ENCODE measurements around the gene RPL36A. TPM values are rescaled to one million over a fixed set of nuclear protein-coding genes. Genes with fewer than 3 reads are reported as not detected.

Gene RPL36A
- 100 to 1,000 TPM; 127 to 361 (median 160) TPM for total RNA-seq (2021; fragmentation: NEBNext Ultra II Directional; extraction: Animal tissue kit (Norgen Biotek cat#: 25700))
- long read RNA-seq, transcript RPL36A-203 (5 exons, 910 nt): major isoform, 329 of 332 reads
- long read RNA-seq, partial matches to known transcripts: 0 of 332 reads
- long read RNA-seq, other reads (novel, unspliced or antisense): 2 of 332 reads

DNA sequence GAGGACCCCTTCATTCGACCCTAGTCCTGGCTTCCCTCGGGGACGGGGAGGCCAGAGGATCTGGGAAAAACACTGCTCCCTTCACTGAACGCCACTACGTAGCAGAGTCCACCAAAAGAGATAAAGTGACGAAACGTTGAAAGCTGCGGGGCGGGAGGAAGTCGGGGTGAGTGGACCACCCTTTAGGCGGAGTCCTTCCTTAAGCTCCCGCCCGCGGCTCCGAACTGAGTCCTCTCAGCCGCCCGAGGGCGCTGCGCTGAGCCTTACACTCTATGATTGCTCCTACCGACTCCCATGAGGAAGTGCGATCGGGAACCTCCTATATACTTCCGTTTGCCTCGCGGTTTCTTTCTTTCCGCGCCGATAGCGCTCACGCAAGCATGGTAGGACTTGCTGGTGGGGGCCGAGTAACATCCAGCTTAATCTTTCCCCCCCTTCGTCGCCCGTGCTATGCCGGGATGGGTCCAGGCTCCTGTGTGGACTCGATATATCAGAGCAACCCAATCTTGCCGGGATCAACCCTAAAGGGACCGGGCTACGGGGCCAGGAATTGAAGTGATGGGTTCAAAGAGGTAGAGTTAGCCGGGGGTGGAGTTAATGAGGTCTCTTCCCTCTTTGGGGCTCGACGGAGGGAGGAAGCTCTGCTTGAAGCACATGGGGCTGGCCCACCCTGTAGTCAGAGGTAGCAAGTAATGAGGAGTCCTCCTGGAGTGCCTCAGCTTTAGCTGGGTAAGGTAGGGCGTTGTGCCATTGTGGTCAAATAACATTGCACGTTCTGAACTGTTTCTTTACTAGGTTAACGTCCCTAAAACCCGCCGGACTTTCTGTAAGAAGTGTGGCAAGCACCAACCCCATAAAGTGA lies at the start of gene RPL36A:
RPL36A (plus strand) TSS at position 348 of the 862 bp plus-strand sequence; CDS start at position 381, 33 bp downstream.
- H3K9me3 Mint-ChIP-seq: no peaks in the 10 kb centered on the region; the same call in 1 of the 2 replicates
- peaks cover 8% of the 10 kb centered on the region for H3K27me3 Mint-ChIP-seq (ENCODE audit: insufficient read depth)
- H3K4me3 Mint-ChIP-seq: peak within 1 kb of the TSS; percentile 96
- peaks cover 32% of the 10 kb centered on the region for H3K36me3 Mint-ChIP-seq (ENCODE audit: low read depth)
- DNase-seq: peak; percentile 83
- H3K27ac Mint-ChIP-seq: peak within 1 kb of the TSS; percentile 96
- peaks cover 28% of the 10 kb centered on the region for H3K4me1 Mint-ChIP-seq (ENCODE audit: low read depth)
- peak; percentile 77 for TF ChIP-seq CTCF (IDR thresholded peaks at IDR 0.05)

- Mint-ChIP-seq H3K9me3 (no peaks in the 10 kb centered on the region), H3K27ac (peak overlapping the region; percentile 84), H3K4me3 (peak overlapping the region; percentile 92), H3K36me3 (ENCODE audit: low read depth) (0 out of 2 replicates have a peak, but pooled peaks cover 5% of the 10 kb centered on the region), H3K27me3 (ENCODE audit: insufficient read depth) (peaks cover 1% of the 10 kb centered on the region; the same call in 1 of the 2 replicates), H3K4me1 (ENCODE audit: low read depth) (peaks cover 19% of the 10 kb centered on the region)
- no peak for TF ChIP-seq CTCF (IDR thresholded peaks at IDR 0.05)
- DNase-seq: no peak
Observed at GRCh38 chrX:101347859-101348451, 42.9 kb upstream of the RPL36A start.

DNA sequence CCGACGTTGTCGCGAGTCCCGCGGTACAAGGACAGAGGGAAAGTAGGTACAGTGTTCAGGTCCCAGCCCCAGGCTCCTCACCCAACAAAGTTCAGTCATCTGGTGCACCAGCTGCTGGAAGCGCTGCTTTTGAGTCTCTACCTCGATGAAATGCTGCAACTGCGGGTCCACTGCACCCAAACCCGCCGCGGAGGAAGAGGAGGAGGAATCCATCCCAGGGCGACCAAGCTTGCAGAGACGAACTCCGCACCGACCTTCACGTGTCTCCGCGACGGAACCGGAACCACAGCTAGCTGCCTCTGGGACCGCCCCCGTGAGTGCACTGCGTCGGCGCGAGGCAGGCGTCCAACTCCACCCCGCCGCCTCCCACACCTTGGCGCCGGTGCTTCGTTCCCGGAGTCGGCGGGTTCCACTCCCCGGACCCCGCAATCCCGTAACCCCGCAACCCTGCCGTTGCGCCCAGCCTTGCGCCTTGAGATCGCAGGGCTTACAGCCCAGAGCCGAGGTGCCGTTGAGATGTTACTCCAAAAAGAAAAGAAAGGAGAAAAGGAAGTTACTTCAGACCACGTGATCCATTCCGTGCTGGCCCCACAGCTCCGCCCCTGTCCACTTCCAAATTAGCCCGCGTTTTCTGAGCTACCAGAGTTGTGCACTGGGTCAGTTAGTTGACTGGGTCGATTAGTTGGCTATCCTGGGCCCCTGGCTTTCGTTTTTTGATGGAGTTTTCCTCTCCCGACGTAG lies 42.2 kb upstream of the RPL36A start, which contains the start of gene TIMM8A:
TIMM8A (minus strand) TSS at position 291 of the 741 bp plus-strand sequence; CDS start at position 213, 78 bp downstream.
- TF ChIP-seq CTCF (IDR thresholded peaks at IDR 0.05): no peak
- H3K9me3 Mint-ChIP-seq: no peaks in the 10 kb centered on the region
- H3K4me3 Mint-ChIP-seq: peak within 1 kb of the TSS; percentile 92
- 0 out of 2 replicates have a peak, but pooled peaks cover 5% of the 10 kb centered on the region for H3K36me3 Mint-ChIP-seq (ENCODE audit: low read depth)
- peak within 1 kb of the TSS; percentile 84 for H3K27ac Mint-ChIP-seq
- H3K4me1 Mint-ChIP-seq (ENCODE audit: low read depth): peaks cover 19% of the 10 kb centered on the region
- peaks cover 1% of the 10 kb centered on the region; the same call in 1 of the 2 replicates for H3K27me3 Mint-ChIP-seq (ENCODE audit: insufficient read depth)
- peak; percentile 52 for DNase-seq

DNA sequence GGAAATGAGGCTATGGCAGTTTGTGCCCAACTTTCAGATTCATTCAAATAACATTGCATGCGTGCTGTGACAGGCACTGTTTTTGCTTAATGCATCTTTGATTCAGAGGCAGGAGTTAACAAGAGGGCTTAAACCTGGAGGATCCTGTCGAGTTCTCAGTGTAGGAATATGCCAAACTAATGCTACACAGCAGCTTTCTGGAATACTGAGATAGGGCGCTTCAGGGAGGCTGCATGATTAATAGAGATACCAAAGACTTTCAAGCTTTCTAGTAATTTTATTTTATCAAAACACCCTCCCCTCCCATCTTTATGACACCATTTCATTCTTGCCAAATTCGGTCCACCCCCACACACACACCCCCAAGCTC lies 41.6 kb upstream of the RPL36A start:
- H3K36me3 Mint-ChIP-seq (ENCODE audit: low read depth): 0 out of 2 replicates have a peak, but pooled peaks cover 5% of the 10 kb centered on the region
- no peak for DNase-seq
- peak overlapping the region; percentile 84 for H3K27ac Mint-ChIP-seq
- peak overlapping the region; percentile 92 for H3K4me3 Mint-ChIP-seq
- peaks cover 2% of the 10 kb centered on the region; the same call in 1 of the 2 replicates for H3K27me3 Mint-ChIP-seq (ENCODE audit: insufficient read depth)
- TF ChIP-seq CTCF (IDR thresholded peaks at IDR 0.05): no peak
- H3K9me3 Mint-ChIP-seq: no peaks in the 10 kb centered on the region
- H3K4me1 Mint-ChIP-seq (ENCODE audit: low read depth): peaks cover 23% of the 10 kb centered on the region

All from HFFc6 (cell line).